Neural crest cell (in vitro differentiated cells): Measurements from ENCODE around the gene COASY. TPM values are rescaled to one million over a fixed set of nuclear protein-coding genes. Genes with fewer than 3 reads are reported as not detected.
"Not testable (repeated sequence)": the region's sequence is repeated elsewhere in the genome, so short reads cannot be mapped to it uniquely, and the experiment has no call there.

Experiments
- DNase-seq: peaks from one replicate; pipeline ENCODE4 v3.0.0; 2021; ENCODE audit warnings: low read depth, mixed read lengths, low spot score
- H3K27ac Mint-ChIP-seq: one replicate; pipeline ENCODE4 v1.8.0; 2021; ENCODE audit warnings: mild to moderate bottlenecking, mixed read lengths; ENCODE audit not compliant: unreplicated experiment
- H3K27me3 Mint-ChIP-seq: 2 replicates; pipeline ENCODE4 v1.8.0; 2021; ENCODE audit warnings: low read depth, mild to moderate bottlenecking, mixed read lengths
- H3K36me3 Mint-ChIP-seq: 2 replicates; pipeline ENCODE4 v1.8.0; 2021; ENCODE audit warnings: low read depth, mild to moderate bottlenecking, mixed read lengths
- H3K4me1 Mint-ChIP-seq: 2 replicates; pipeline ENCODE4 v1.8.0; 2021; ENCODE audit warnings: mixed read lengths
- H3K4me3 Mint-ChIP-seq: one replicate; pipeline ENCODE4 v1.8.0; 2021; ENCODE audit warnings: mild to moderate bottlenecking, mixed read lengths
- H3K9me3 Mint-ChIP-seq: 2 replicates; pipeline ENCODE4 v1.8.0; 2021; ENCODE audit warnings: mixed read lengths
- total RNA-seq: library from RNA; stranded (reverse); gene quantifications from 2 replicates; pipeline ENCODE4 v1.2.1, GENCODE V29; 2021
- TF ChIP-seq, protein P1 (sequence below): fragments of 200-600 bp; sonication (generic); conservative IDR thresholded peaks from 2 replicates; pipeline ENCODE4 v1.5.0; 2021; ENCODE audit warnings: antibody characterized with exemption, mild to moderate bottlenecking

The COASY gene
- total RNA-seq, 1 donor from 2014 or later = 58.3 TPM

DNA sequence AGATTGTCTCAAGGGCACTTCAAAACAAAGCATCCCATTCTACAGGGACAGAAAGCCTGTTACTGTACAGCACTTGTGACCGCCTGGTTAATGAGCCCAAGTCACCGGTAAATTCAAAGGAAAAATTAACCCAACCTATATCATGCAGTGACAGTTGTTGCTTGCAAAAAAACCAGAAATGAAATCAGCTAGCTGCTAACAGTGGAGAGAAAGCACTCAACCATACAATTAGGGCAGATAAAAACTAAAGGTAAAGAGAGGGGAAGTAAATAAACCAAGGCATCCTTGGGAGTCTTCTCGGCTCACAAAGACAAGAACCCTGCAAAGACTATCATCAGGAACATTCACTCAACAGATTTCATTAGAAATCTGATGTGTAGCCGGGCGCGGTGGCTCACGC, 41.4 kb downstream of the COASY start:
- Mint-ChIP-seq H3K27ac (no peak overlapping the region), H3K4me1 (peaks cover 21% of the 10 kb centered on the region), H3K4me3 (peak overlapping the region; percentile 8), H3K36me3 (no peaks in the 10 kb centered on the region), H3K27me3 (no peaks in the 10 kb centered on the region), H3K9me3 (no peaks in the 10 kb centered on the region)
- DNase-seq = no peak
- TF ChIP-seq, protein P1, sequence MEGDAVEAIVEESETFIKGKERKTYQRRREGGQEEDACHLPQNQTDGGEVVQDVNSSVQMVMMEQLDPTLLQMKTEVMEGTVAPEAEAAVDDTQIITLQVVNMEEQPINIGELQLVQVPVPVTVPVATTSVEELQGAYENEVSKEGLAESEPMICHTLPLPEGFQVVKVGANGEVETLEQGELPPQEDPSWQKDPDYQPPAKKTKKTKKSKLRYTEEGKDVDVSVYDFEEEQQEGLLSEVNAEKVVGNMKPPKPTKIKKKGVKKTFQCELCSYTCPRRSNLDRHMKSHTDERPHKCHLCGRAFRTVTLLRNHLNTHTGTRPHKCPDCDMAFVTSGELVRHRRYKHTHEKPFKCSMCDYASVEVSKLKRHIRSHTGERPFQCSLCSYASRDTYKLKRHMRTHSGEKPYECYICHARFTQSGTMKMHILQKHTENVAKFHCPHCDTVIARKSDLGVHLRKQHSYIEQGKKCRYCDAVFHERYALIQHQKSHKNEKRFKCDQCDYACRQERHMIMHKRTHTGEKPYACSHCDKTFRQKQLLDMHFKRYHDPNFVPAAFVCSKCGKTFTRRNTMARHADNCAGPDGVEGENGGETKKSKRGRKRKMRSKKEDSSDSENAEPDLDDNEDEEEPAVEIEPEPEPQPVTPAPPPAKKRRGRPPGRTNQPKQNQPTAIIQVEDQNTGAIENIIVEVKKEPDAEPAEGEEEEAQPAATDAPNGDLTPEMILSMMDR = no peak

DNA sequence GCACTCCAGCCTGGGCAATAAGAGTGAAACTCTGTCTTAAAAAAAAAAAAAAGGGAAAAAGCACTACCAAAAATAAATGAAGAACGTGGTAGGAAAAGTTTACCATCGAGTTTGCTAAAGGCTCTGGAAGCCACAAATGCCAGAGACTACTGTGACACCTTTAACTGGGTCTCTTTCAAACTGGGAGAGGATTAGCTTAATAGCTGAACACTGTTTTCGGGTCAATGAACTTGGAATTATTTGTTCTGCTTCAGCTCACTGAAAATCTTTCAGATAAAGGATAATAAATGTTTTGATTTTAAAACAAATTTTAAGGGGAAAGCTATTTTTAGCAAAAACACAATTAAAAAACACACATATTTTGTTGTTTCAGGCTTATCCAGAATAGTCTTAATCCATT, 45.8 kb downstream of the COASY start:
- TF ChIP-seq, protein P1 = no peak
- peak overlapping the region; percentile 99 for H3K4me3 Mint-ChIP-seq
- no peaks in the 10 kb centered on the region for H3K27me3 Mint-ChIP-seq
- no peaks in the 10 kb centered on the region for H3K9me3 Mint-ChIP-seq
- no peak for DNase-seq
- H3K36me3 Mint-ChIP-seq = peaks cover 3% of the 10 kb centered on the region
- no peak overlapping the region for H3K27ac Mint-ChIP-seq
- peaks cover 40% of the 10 kb centered on the region for H3K4me1 Mint-ChIP-seq

DNA sequence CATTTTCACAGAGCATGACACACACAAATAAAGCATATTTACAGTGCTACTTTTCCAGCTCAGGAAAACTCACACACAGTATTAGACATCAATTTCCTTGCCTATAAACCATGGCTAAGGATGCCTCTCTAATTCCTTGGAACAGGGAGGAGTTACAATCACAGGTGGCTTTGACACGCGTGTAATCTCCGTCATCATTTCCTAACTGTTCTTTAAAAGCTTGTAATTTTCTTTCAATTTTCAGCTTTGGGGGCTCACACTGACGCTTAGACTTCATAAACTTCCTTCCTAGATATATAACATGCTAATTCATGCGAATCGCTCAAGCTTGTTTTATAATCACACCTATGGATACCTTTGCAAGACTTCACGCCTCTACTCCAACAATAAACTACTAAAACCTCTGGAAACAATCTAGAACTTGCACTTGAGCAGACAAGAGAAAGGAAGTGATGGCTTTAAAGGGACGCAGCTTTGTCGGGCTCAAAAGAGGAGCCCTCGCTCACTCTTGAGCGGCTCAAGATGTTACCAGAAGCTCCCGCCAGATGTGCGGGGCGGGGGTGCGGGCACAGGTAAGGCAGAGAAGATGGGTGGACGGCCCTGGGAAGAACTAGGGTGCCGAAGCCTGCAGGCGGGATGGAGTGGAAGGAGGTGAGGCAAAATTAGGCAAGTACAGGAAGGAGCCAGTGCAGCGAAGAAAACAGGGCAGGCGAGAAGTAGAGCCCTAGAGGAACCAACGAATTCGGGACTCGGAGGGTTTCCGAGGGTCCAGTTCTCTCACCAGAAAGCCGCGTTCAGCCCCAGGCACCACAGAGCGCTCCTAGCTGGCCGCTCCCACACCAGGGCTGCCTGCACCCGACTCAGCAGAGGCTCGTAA, 46.6 kb downstream of the COASY start:
- Mint-ChIP-seq H3K27ac (peak overlapping the region; percentile 97), H3K9me3 (no peaks in the 10 kb centered on the region), H3K36me3 (peaks cover 6% of the 10 kb centered on the region), H3K4me1 (peaks cover 36% of the 10 kb centered on the region), H3K27me3 (no peaks in the 10 kb centered on the region), H3K4me3 (peak overlapping the region; percentile 99)
- peak; percentile 14 for DNase-seq
- TF ChIP-seq, protein P1 = no peak

DNA sequence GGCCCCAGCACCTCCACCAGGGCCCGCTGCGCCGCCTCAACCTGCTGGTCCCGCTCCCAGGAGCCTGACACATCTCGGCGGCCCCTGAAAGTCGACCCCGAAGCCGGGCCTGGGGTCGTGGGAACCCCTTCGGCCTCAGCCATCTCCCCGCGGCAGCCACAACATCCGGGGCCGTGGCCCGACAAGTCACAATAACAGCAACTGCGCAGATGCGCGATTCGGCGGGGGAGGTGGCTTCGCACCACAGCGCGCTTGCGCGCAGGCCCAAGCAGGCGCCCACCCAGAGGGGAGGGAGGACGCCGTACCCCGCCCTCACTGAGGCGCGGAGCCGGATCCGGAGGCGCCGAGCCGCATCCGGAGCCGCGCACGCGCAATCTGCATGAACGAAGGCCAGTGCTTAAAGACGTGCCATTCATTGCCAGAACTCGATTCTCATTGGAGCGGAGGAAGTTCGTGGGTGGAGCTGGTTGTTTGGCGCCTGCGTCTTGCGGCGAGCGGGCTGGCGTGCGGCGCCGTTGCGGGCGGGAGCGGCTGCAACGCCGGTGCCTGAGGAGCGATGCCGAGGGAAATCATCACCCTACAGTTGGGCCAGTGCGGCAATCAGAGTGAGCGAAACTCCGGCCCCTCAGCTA, 47.4 kb downstream of the COASY start, which contains the start of the genes RETREG3 and TUBG1:
Gene RETREG3 (minus strand): TSS at position 193 of the 632 bp plus-strand sequence. CDS start 50 bp downstream, at position 143.
Gene TUBG1 (plus strand): TSS at position 502 of the 632 bp plus-strand sequence. CDS start 55 bp downstream, at position 557.
- Mint-ChIP-seq H3K27me3 (no peaks in the 10 kb centered on the region), H3K9me3 (no peaks in the 10 kb centered on the region), H3K4me3 (peak within 1 kb of the TSS; percentile 99), H3K27ac (peak within 1 kb of the TSS; percentile 97), H3K4me1 (peaks cover 36% of the 10 kb centered on the region), H3K36me3 (peaks cover 11% of the 10 kb centered on the region)
- TF ChIP-seq, protein P1 = peak; percentile 54
- DNase-seq = peak; percentile 99

DNA sequence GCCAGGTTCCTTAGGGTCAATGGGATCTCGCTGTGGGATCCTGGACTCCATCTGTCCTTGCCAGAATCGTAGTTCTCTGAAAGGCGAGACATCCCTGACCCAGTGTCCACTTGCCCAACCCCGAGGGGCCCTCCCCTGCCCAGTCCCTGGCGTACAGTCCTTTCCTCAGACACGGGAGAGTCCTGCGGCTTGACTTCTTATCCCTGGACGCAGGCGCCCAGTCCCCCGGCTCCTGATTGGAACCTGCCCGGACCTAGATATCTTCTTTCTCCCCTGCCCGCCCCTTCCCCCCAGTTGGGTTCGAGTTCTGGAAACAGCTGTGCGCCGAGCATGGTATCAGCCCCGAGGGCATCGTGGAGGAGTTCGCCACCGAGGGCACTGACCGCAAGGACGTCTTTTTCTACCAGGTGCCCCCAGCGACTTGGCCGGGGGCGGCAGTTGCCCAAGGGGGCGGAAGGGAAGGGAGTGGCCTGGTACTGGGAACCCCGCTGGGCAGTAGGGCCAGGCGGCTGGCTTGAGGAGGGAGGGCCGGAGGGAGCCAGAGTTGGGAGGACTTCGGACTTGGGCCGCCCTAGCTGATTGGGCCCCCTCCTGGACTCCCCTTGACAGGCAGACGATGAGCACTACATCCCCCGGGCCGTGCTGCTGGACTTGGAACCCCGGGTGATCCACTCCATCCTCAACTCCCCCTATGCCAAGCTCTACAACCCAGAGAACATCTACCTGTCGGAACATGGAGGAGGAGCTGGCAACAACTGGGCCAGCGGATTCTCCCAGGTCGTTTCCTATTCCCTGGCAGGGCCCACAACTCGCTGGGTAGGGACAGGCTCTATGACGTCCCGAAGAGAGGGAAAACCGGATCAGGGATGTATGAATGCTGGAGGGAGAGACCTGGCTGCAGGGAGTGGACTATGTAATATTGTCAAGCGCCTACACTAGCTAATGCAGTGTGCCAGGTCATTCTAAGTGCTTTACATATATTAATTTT, 48.2 kb downstream of the COASY start:
- H3K9me3 Mint-ChIP-seq, DNase-seq, H3K27me3 Mint-ChIP-seq: not testable (repeated sequence)
- peak overlapping the region; percentile 14 for H3K27ac Mint-ChIP-seq
- H3K4me1 Mint-ChIP-seq = peaks cover 31% of the 10 kb centered on the region
- peak overlapping the region; percentile 99 for H3K4me3 Mint-ChIP-seq
- peaks cover 16% of the 10 kb centered on the region for H3K36me3 Mint-ChIP-seq
